TTC549 (cell line): Measurements from ENCODE around the gene MOSMO.
"Not testable (repeated sequence)": the region's sequence is repeated elsewhere in the genome, so short reads cannot be mapped to it uniquely, and the experiment has no call there.

ENCODE experiments used
- FAIRE-seq: peaks from 2 replicates; lab custom pipeline; 2012; peaks lifted over from hg19 to GRCh38; lab: Jason Lieb, UNC

Gene MOSMO

GRCh38 chr16:22003195-22003594 is 4.7 kb upstream of the MOSMO start:
- no peak for FAIRE-seq

GRCh38 chr16:22004341-22004740 is 3.6 kb upstream of the MOSMO start:
- no peak for FAIRE-seq

DNA sequence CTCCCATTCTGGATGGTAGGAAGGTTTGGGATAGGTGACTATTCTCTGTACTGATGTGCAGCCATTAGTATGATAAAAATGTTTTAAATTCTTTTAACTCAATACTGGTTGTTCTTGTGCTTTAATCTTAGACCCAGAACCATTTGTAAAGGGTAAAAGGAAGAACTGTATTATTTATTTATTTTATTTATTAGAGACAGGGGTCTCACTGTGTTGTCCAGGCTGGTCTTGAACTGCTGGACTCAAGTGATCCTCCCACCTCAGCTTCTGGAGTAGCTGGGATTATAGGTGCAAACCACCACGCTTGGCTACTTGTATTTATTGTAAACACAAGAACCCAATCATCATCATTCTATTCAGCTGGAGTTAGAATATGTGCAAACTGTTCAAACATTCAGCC is 2.2 kb upstream of the MOSMO start:
- FAIRE-seq: no peak

DNA sequence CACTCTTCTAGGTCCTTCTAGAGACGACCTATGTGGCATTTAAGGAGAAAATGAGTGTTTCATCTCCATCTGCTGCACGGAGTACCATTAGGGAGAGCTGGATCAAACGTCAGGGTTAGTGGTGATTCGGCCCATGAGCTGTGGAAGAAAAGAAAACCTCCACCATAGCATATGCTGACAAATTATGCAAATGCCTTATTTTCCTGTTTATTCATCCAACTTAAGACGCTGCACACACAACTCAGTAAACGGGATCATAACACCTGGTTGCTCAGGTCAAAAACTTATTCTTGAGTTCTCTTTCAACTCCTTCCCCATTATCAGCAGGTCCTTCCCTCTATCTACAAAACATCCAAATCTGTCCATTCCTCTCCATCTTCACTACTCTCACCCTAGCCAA is 1.3 kb upstream of the MOSMO start:
- FAIRE-seq: no peak

DNA sequence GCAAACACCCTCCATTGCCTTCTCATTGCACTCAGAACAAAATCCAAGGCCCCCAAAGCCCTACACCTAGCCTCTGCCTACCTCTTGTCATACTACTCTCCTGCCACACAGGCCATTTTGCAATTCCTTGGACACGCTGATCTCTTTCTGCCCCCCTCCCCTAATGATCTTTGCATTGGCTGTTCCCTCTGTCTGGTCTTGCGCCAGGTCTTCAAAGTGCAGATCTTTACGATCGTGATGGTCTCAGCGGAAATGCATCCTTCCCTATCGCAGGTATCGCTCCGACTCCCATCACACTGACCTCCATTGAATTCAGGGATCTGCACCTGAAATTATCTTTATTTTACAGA is 777 bp upstream of the MOSMO start:
- no peak for FAIRE-seq

DNA sequence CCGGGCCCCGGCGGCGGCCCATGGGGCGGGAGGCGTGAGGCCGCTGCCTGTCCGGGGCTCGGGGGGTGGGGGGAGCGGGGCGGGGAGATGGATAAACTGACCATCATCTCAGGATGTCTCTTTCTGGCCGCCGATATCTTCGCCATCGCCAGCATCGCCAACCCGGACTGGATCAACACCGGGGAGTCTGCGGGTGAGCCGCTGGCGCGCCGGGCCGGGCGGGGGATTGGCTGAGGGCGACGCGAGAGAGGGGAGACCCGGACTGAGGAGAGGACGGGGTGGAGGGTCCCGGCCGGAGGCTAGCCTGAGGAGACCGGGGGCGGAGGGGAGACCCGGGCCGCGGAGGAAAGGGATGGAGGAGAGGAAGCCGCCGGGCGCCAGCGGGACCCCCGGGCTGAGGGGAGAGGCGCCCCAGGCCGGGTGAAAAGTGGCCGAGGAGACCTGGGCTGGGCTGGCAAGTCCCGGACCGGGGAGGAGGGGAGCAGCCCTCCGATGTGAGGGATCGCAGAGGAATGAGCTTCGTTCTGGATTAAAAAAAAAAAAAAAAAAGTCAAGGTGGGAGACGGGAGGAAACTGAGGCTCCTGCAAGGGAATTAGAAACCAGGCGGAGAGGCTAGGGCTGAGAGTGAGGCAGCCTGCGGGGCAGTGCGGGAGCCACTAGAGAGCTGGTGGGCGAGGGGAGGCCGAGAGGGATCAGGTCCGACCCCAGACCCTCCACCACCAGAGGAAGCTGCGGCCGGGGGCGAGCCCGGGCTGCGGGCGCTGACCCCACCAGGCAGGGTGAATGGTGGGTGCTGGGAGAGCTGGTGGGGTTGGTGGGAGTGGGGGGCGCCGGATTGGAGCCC is 526 bp downstream of the MOSMO start:
- FAIRE-seq: no peak

GRCh38 chr16:22010902-22011301 is 3.0 kb downstream of the MOSMO start:
- FAIRE-seq: no peak

- FAIRE-seq: no peak
These were observed 4.3 kb downstream of the MOSMO start for GRCh38 chr16:22012241-22012640.

- FAIRE-seq: no peak
These were observed 5.6 kb downstream of the MOSMO start for GRCh38 chr16:22013486-22013885.

DNA sequence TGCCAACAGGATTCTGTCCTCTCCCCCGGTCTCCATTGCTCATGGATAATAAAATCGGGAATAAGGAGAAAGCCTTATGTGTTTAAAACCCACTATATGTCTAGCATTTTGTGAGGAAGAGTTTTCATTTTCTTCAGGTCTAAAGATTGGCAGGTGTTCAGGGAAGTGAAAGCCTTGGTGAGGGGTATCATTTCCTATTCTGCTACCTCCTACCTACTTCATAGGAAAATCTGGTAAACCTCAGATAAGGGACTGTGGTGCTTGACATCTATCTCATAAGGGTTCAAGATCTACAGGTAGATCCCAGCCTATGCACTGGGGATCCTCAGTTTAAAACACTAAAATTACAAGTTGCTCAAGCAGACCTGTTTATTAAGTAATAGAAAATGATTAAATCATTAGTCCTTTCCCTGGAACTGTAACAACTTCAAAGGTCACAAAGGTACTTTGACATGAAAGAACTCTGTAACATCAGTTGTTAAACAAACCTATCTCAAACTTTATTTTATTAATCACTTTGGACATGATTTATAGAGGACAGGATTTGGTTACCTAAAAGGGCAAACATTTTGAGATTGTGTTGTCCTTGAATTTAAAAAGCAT is 6.5 kb downstream of the MOSMO start:
- no peak for FAIRE-seq

DNA sequence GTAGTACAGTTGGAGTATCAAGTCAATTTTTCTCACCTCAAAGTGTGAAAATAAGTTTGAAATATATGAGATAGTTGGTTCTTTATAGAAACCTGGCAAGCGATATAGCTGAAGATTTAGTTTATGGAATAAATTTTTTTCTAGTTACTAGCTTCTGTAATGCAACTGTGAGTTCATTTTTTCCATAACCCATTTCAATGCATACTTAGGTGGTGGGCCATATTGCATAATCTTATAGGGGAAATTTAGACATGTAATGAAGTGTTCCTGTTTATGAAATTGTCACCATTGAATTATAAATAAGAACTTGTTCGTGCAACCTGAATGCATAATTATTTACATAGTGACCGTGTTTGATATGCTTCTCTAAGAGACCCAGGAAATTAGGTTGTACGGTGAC is 9.0 kb downstream of the MOSMO start:
- FAIRE-seq: no peak

GRCh38 chr16:22018559-22018958 is 10.6 kb downstream of the MOSMO start:
- no peak for FAIRE-seq

DNA sequence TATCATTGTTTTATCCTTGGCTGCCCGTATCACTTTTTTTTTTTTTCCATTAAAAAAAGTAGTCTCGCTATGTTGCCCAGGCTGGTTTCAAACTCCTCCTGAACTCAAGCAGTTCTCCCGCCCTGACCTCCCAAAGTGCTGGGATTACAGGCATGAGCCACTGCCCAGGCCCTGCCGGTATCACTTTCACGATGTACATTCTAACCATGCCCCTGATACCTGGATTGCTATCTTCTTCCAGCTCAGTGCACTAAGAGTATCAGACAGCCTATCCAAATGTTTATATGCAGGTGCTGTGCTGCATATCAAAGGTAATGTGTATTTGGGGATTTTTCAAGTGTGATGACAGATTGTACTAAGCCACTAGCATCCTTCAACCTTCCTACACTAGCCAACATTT is 14.2 kb downstream of the MOSMO start:
- no peak for FAIRE-seq

- no peak for FAIRE-seq
These were observed 15.6 kb downstream of the MOSMO start for GRCh38 chr16:22023505-22023904.

DNA sequence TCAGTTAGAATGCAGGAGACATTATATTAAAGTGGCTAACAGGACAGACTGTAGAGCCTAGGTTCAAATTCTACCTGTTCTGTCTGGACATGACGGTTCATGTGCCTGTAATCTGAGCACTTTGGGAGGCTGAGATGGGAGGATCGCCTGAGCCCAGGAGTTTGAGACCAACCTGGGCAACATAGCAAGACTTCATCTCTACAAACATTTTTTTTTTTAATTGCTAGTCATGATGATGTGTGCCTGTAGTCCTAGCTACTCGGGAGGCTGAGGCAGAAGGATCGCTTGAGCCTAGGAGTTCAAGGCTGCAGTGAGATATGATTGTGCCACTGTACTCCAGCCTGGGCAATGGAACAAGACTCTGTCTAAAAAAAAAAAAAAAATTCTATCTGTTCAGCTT is 16.9 kb downstream of the MOSMO start:
- FAIRE-seq: not testable (repeated sequence)

DNA sequence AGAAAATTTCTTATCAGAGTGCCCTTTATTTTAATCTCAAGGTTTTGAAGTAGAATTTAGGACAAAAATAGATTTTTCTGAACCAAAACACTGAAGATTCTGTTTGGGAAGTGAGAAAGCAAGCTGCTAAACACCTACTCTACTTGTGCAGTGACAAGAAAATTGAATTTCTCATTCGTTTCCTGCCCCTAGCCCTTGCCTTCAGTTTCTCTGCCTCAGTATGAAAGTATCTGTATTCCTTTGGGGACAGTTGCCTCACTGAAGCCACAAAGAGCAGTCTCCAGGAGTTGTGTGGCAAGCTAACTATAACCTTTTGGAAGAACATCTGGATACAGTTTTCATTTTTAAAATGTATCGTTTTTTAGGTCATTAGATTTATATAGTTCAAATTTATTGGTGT is 19.7 kb downstream of the MOSMO start:
- FAIRE-seq: no peak

GRCh38 chr16:22029632-22030031 is 21.7 kb downstream of the MOSMO start:
- no peak for FAIRE-seq

DNA sequence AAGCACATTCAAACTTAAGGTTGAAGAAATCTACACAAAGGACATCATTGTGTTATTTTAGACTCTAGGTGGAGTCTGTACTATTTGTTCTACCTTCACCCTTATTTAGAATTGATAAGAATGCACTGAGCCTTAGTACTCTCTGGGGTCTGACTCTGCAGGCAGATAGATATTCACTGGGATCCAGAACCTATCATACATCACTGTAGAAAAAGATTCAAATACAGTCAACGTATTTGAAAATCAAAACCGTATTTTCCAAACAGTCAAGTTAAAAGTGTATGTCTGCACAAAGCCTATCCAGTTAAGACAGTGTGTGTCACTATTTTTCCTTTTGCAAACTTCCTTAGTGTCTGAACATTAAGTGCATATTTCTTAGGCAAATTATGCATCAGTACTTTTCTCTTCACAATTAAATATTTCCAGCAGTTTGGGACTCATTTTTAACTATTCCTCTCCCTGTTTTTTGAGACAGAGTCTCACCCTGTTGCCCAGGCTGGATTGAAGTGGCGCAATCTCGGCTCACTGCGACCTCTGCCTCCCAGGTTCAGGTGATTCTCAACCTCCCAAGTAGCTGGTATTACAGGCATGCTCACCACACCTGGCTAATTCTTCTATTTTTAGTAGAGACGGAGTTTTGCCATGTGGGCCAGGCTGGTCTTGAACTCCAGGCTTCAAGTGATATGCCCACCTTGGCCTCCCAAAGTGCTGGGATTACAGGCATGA is 22.3 kb downstream of the MOSMO start:
- FAIRE-seq: no peak

DNA sequence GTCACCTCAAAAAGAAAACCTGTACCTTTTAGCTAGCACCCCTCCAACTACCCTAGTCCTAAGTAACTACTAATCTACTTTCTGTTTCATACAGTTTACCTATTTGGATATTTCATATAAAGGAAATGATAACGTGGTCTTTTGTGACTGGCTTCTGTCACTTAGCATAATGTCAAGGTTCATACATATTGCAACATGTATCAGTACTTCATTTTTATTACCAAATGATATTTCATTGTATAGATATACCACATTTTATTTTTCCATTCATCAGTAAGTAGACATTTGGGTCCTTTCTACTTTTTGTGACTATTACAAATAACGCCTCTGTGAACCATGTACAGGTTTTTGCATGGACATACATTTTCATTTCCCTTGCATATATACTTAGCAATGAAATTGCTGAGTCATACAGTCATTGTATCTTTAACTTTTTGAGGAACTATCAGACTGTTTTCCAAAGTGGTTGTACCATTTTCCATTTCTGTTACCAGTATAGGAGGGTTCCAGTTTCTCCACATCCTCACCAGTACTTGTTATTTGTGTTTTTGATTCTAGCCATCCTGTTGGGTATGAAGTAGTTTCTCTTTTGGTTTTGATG is 23.7 kb downstream of the MOSMO start:
- no peak for FAIRE-seq

DNA sequence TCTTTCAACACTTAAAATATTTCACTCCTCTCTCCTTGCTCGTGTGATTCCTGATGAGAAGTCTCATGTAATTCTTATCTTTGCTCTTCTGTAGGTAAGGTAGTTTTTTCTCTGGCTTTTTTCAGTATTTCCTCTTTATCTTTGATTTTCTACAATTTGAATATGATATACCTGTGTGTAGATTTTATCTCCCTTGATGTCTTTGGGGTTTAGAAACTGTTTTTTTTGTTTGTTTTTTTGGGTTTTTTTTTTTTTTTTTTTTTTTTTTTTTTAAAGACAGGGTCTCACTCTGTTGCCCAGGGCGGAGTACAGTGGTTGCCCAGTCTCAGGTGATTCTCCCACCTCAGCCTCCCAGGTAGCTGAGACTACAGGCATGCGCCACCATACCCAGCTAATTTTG is 26.6 kb downstream of the MOSMO start:
- no peak for FAIRE-seq

DNA sequence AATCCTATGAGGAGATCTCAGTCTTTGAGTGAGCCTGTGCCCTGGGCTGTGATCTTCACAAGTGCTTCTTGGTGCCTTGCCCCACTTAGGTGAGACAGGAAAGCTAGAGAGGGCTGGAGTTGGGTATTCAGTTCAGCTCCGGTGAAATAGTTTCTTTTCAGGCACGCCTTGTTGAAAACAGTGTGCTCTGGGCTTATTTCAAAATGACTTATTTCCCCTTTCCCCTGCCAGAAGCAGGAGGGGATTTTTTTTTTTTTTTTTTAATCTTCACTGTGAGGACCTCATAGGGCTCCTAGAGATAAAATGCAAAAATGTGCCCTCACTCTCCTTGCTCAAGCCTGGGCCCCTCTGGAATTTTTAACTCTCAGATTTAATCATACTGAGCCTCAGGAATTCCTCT is 27.2 kb downstream of the MOSMO start:
- no peak for FAIRE-seq

GRCh38 chr16:22043882-22044281 is 36.0 kb downstream of the MOSMO start:
- FAIRE-seq: not testable (repeated sequence)

- not testable (repeated sequence) for FAIRE-seq
These were observed 38.0 kb downstream of the MOSMO start for GRCh38 chr16:22045888-22046287.
